AG10803 (cell line): ENCODE measurements around the gene HEXIM1.

Experiments used
- DNase-seq: peaks from one replicate; pipeline ENCODE4 v3.0.0; 2010; ENCODE audit warnings: low read depth
- H3K4me3 ChIP-seq: 2 replicates; pipeline ENCODE4 v1.5.1; 2011; ENCODE audit warnings: mild to moderate bottlenecking, low read length, control low read depth
- CTCF ChIP-seq: conservative IDR thresholded peaks from 2 replicates; pipeline ENCODE4 v1.5.1; 2011; ENCODE audit warnings: mild to moderate bottlenecking, low read length, control low read depth, inconsistent platforms

Gene HEXIM1

GRCh38 chr17:45104029-45104428 is 44.2 kb upstream of the HEXIM1 start:
- no peak for DNase-seq
- no peak for TF ChIP-seq CTCF
- no peak overlapping the region for H3K4me3 ChIP-seq

- H3K4me3 ChIP-seq = no peak overlapping the region
- no peak for TF ChIP-seq CTCF
Observed at GRCh38 chr17:45104497-45104896, 43.8 kb upstream of the HEXIM1 start.

GRCh38 chr17:45104907-45105624 is 43.2 kb upstream of the HEXIM1 start:
- no peak overlapping the region for H3K4me3 ChIP-seq
- DNase-seq = no peak
- 0 out of 2 replicates have a peak, but pooled peaks have one; percentile 2 for TF ChIP-seq CTCF

More at GRCh38 chr17:45104497-45104896, 43.8 kb upstream of the HEXIM1 start:
- no peak for DNase-seq

- TF ChIP-seq CTCF = no peak
- H3K4me3 ChIP-seq = no peak overlapping the region
- DNase-seq = no peak
Observed at GRCh38 chr17:45106096-45106495, 42.2 kb upstream of the HEXIM1 start.

- no peak for TF ChIP-seq CTCF
- H3K4me3 ChIP-seq = no peak overlapping the region
- DNase-seq = no peak
Observed at GRCh38 chr17:45106582-45106981, 41.7 kb upstream of the HEXIM1 start.

- no peak for TF ChIP-seq CTCF
- DNase-seq = no peak
- no peak overlapping the region for H3K4me3 ChIP-seq
Observed at GRCh38 chr17:45107293-45108010, 40.8 kb upstream of the HEXIM1 start.

- no peak for TF ChIP-seq CTCF
- no peak overlapping the region for H3K4me3 ChIP-seq
- DNase-seq = no peak
Observed at GRCh38 chr17:45108051-45108450, 40.2 kb upstream of the HEXIM1 start.
